Measurements from ENCODE around the gene DCAF5. TPM values are rescaled to one million over a fixed set of nuclear protein-coding genes. Genes with fewer than 3 reads are reported as not detected.
A peak's percentile ranks its signal among the peaks of the same experiment; 100 is the strongest.

The DCAF5 gene
- total RNA-seq, 4 donors from 2014 or later, result 34.9 to 67.6 (median 48.1) TPM

DNA sequence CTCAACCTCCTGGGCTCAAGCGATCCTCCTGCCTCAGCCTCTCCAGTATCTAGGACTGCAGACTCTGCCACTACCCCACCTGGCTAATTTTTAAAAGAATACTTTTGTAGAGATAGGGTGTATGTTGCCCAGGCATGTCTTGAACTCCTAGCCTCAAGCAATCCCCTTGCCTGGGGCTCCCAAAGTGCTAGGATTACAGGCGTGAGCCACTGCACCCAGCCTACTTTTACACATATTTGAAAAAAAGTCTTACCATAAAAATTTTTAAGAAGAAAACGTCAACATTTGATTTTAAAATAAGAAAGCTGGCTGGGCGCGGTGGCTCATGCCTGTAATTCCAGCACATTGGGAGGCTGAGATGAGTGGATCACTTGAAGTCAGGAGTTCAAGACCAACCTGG lies 46.5 kb downstream of the DCAF5 start:
- Histone ChIP-seq H3K27me3 (no peaks in the 10 kb centered on the region), H3K9me3 (no peaks in the 10 kb centered on the region), H3K4me1 (no peaks in the 10 kb centered on the region), H3K27ac (no peak overlapping the region), H3K36me3 (peaks cover 37% of the 10 kb centered on the region), H3K4me3 (no peak overlapping the region)
- TF ChIP-seq POLR2A (IDR thresholded peaks at IDR 0.05) (no peak), POLR2AphosphoS5 (IDR thresholded peaks at IDR 0.05) (no peak), CTCF (IDR thresholded peaks at IDR 0.05) (no peak), EP300 (IDR thresholded peaks at IDR 0.05) (no peak)
- 88% methylated on average over 5 of the region's 5 CpGs for WGBS
- no peak for DNase-seq (ENCODE audit: low spot score in 2 of 2)

GRCh38 chr14:69105326-69105725 lies 47.6 kb downstream of the DCAF5 start:
- 89% methylated on average over 2 of the region's 2 CpGs for WGBS
- no peaks in the 10 kb centered on the region for H3K27me3 ChIP-seq
- H3K36me3 ChIP-seq, result peaks cover 30% of the 10 kb centered on the region
- no peak for TF ChIP-seq POLR2A (IDR thresholded peaks at IDR 0.05)
- no peak for TF ChIP-seq EP300 (IDR thresholded peaks at IDR 0.05)
- TF ChIP-seq CTCF (IDR thresholded peaks at IDR 0.05), result no peak
- no peak for TF ChIP-seq POLR2AphosphoS5 (IDR thresholded peaks at IDR 0.05)
- no peak overlapping the region for H3K27ac ChIP-seq
- H3K9me3 ChIP-seq, result no peaks in the 10 kb centered on the region
- DNase-seq (ENCODE audit: low spot score in 2 of 2), result no peak
- H3K4me3 ChIP-seq, result no peak overlapping the region
- no peaks in the 10 kb centered on the region for H3K4me1 ChIP-seq

GRCh38 chr14:69101331-69101826 lies 51.5 kb downstream of the DCAF5 start:
- Histone ChIP-seq H3K27ac (no peak overlapping the region), H3K27me3 (no peaks in the 10 kb centered on the region), H3K36me3 (peaks cover 14% of the 10 kb centered on the region), H3K4me1 (no peaks in the 10 kb centered on the region), H3K9me3 (no peaks in the 10 kb centered on the region), H3K4me3 (no peak overlapping the region)
- TF ChIP-seq POLR2A (IDR thresholded peaks at IDR 0.05), result no peak
- TF ChIP-seq CTCF (IDR thresholded peaks at IDR 0.05), result peak; percentile 36 to 58
- WGBS, result 28% methylated on average over 4 of the region's 4 CpGs
- DNase-seq (ENCODE audit: low spot score in 2 of 2), result no peak

DNA sequence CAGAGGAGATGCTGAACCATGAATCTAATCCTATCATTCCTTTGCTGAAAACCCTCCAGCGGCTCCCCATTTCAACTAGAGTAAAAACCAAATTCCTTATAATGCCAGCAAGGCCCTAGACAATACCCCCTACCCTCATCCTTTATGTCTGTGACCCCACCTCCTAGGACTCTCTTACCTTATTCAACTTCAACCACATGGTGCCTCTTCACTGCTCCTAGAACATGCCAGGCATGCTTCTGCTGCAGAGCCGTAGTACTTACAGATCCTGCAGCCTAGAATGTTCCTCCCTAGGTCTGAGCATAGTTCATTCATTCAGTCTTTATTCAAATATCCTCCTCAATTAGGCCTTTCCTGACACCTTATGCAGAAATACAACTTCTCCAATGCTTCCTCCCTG lies 54.9 kb downstream of the DCAF5 start:
- Histone ChIP-seq H3K4me1 (peaks cover 8% of the 10 kb centered on the region), H3K27me3 (no peaks in the 10 kb centered on the region), H3K4me3 (no peak overlapping the region), H3K36me3 (peaks cover 5% of the 10 kb centered on the region), H3K27ac (no peak overlapping the region), H3K9me3 (no peaks in the 10 kb centered on the region)
- no peak for TF ChIP-seq CTCF (IDR thresholded peaks at IDR 0.05)
- TF ChIP-seq EP300 (IDR thresholded peaks at IDR 0.05), result no peak
- TF ChIP-seq POLR2A (IDR thresholded peaks at IDR 0.05), result no peak
- no peak for TF ChIP-seq POLR2AphosphoS5 (IDR thresholded peaks at IDR 0.05)
- 95% methylated on average over 2 of the region's 2 CpGs for WGBS
- no peak for DNase-seq (ENCODE audit: low spot score in 2 of 2)

DNA sequence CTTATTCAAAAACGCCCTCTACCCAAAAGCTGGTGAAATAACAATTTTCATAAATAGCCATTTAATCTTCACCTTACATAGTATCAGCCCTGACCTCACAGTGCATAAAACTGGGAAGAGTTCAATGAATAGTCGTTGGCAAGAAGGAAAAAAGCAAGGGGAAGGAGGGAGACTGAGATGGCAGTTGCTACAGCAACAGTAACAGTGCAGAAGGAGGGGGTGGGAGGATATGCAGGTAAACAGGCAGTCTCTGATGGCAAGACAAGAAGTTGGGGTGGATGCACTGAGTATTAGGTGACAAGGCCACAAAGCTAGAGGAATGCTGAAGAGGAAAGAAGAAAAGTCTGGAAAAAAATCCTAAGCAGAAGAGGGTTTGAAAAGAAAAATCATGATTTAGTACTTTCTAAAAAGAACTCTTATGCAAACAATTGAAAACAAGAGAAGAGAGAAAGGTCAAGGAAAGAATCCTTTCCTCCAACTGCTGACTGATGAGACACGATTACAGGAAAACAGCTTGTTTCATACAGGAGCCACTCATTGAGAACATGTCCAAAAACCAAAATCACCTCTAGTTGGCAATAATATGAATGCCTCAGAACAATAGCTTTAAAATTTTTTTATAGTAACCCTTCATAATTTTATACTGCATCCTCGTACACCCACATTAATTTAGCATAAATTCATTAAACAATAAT lies 56.0 kb downstream of the DCAF5 start:
- no peaks in the 10 kb centered on the region for H3K27me3 ChIP-seq
- no peak overlapping the region for H3K27ac ChIP-seq
- no peak for DNase-seq (ENCODE audit: low spot score in 2 of 2)
- TF ChIP-seq CTCF (IDR thresholded peaks at IDR 0.05) (no peak), POLR2AphosphoS5 (IDR thresholded peaks at IDR 0.05) (no peak), EP300 (IDR thresholded peaks at IDR 0.05) (no peak)
- H3K9me3 ChIP-seq, result no peaks in the 10 kb centered on the region
- H3K4me1 ChIP-seq, result peaks cover 8% of the 10 kb centered on the region
- WGBS, result 67% methylated on average over 4 of the region's 4 CpGs
- peaks cover 4% of the 10 kb centered on the region for H3K36me3 ChIP-seq
- no peak overlapping the region for H3K4me3 ChIP-seq
